Measurements from ENCODE around the gene FATE1.

The FATE1 gene

GRCh38 chrX:151703487-151703886, 12.3 kb upstream of the FATE1 start:
- no peak for DNase-seq (ENCODE audit: low read depth in 1 of 2, low spot score in 1 of 2)

- DNase-seq (ENCODE audit: low read depth in 1 of 2, low spot score in 1 of 2) = no peak
Observed at GRCh38 chrX:151704041-151704663, 11.7 kb upstream of the FATE1 start.

GRCh38 chrX:151708821-151709220, 7.0 kb upstream of the FATE1 start:
- no peak for DNase-seq (ENCODE audit: low read depth in 1 of 2, low spot score in 1 of 2)

GRCh38 chrX:151710457-151710856, 5.4 kb upstream of the FATE1 start:
- no peak for DNase-seq (ENCODE audit: low read depth in 1 of 2, low spot score in 1 of 2)

GRCh38 chrX:151711154-151711553, 4.7 kb upstream of the FATE1 start:
- DNase-seq (ENCODE audit: low read depth in 1 of 2, low spot score in 1 of 2) = no peak

- DNase-seq (ENCODE audit: low read depth in 1 of 2, low spot score in 1 of 2) = no peak
Observed at GRCh38 chrX:151711787-151712186, 4.0 kb upstream of the FATE1 start.

- no peak for DNase-seq (ENCODE audit: low read depth in 1 of 2, low spot score in 1 of 2)
Observed at GRCh38 chrX:151712253-151712652, 3.6 kb upstream of the FATE1 start.

GRCh38 chrX:151713849-151714248, 2.0 kb upstream of the FATE1 start:
- DNase-seq (ENCODE audit: low read depth in 1 of 2, low spot score in 1 of 2) = no peak

- DNase-seq (ENCODE audit: low read depth in 1 of 2, low spot score in 1 of 2) = no peak
Observed at GRCh38 chrX:151714362-151714761, 1.5 kb upstream of the FATE1 start.

- no peak for DNase-seq (ENCODE audit: low read depth in 1 of 2, low spot score in 1 of 2)
Observed at GRCh38 chrX:151722241-151722846, 6.5 kb downstream of the FATE1 start.

- no peak for DNase-seq (ENCODE audit: low read depth in 1 of 2, low spot score in 1 of 2)
Observed at GRCh38 chrX:151723156-151723760, 7.4 kb downstream of the FATE1 start.

GRCh38 chrX:151724563-151725337, 8.9 kb downstream of the FATE1 start:
- no peak for DNase-seq (ENCODE audit: low read depth in 1 of 2, low spot score in 1 of 2)

- no peak for DNase-seq (ENCODE audit: low read depth in 1 of 2, low spot score in 1 of 2)
Observed at GRCh38 chrX:151725338-151725614, 9.4 kb downstream of the FATE1 start.

GRCh38 chrX:151726751-151727150, 10.9 kb downstream of the FATE1 start:
- no peak for DNase-seq (ENCODE audit: low read depth in 1 of 2, low spot score in 1 of 2)

GRCh38 chrX:151727346-151727745, 11.5 kb downstream of the FATE1 start:
- DNase-seq (ENCODE audit: low read depth in 1 of 2, low spot score in 1 of 2) = no peak

GRCh38 chrX:151729056-151729725, 13.4 kb downstream of the FATE1 start:
- DNase-seq (ENCODE audit: low read depth in 1 of 2, low spot score in 1 of 2) = no peak

GRCh38 chrX:151734446-151734845, 18.6 kb downstream of the FATE1 start, which contains the start of gene CNGA2:
Gene CNGA2, plus strand, starts transcription at chrX:151734746. Its CDS starts 3,738 bp downstream, at chrX:151738484.
- no peak for DNase-seq (ENCODE audit: low read depth in 1 of 2, low spot score in 1 of 2)

GRCh38 chrX:151735219-151735618, 19.4 kb downstream of the FATE1 start:
- no peak for DNase-seq (ENCODE audit: low read depth in 1 of 2, low spot score in 1 of 2)

- no peak for DNase-seq (ENCODE audit: low read depth in 1 of 2, low spot score in 1 of 2)
Observed at GRCh38 chrX:151736685-151737084, 20.9 kb downstream of the FATE1 start.

- DNase-seq (ENCODE audit: low read depth in 1 of 2, low spot score in 1 of 2) = no peak
Observed at GRCh38 chrX:151737494-151737893, 21.7 kb downstream of the FATE1 start.

- DNase-seq (ENCODE audit: low read depth in 1 of 2, low spot score in 1 of 2) = no peak
Observed at GRCh38 chrX:151738751-151739150, 22.9 kb downstream of the FATE1 start.

GRCh38 chrX:151741606-151742005, 25.8 kb downstream of the FATE1 start:
- no peak for DNase-seq (ENCODE audit: low read depth in 1 of 2, low spot score in 1 of 2)

All from stimulated activated CD4-positive, alpha-beta T cell treated with anti-CD3 and anti-CD28 coated beads, Interleukin-15, amount 100 ng/mL, for 1 hour (primary cell).